Neuronal stem cell (in vitro differentiated cells): ENCODE data around the gene ZBTB7C.

Source experiments
- DNase-seq: peaks from one replicate; pipeline ENCODE4 v3.0.0-alpha.2; 2013; ENCODE audit warnings: low spot score
- H2AFZ ChIP-seq: one replicate; pipeline ENCODE4 v1.6.1; 2013; ENCODE audit warnings: mild to moderate bottlenecking, low read length, inconsistent platforms
- H2AK5ac ChIP-seq: 2 replicates; pipeline ENCODE4 v1.6.1; 2013; ENCODE audit warnings: low read depth, mild to moderate bottlenecking, inconsistent platforms, low read length, moderate library complexity, mixed read lengths
- H2BK120ac ChIP-seq: 2 replicates; pipeline ENCODE4 v1.6.1; 2013; ENCODE audit warnings: low read depth, mild to moderate bottlenecking, inconsistent platforms, low read length, moderate library complexity, mixed read lengths
- H2BK12ac ChIP-seq: one replicate; pipeline ENCODE4 v1.6.1; 2013; ENCODE audit warnings: low read length, inconsistent platforms
- H2BK15ac ChIP-seq: 2 replicates; pipeline ENCODE4 v1.6.1; 2013; ENCODE audit warnings: mild to moderate bottlenecking, low read length, inconsistent platforms, mixed read lengths
- H2BK5ac ChIP-seq: one replicate; pipeline ENCODE4 v1.6.1; 2013; ENCODE audit warnings: inconsistent platforms, mild to moderate bottlenecking, low read length, moderate library complexity
- H3K14ac ChIP-seq: one replicate; pipeline ENCODE4 v1.6.1; 2013; ENCODE audit warnings: low read length, inconsistent platforms
- H3K18ac ChIP-seq: 2 replicates; pipeline ENCODE4 v1.6.1; 2013; ENCODE audit warnings: low read length, inconsistent platforms
- H3K23ac ChIP-seq: 2 replicates; pipeline ENCODE4 v1.6.1; 2013; ENCODE audit warnings: low read depth, mild to moderate bottlenecking, mixed read lengths, low read length, inconsistent platforms; ENCODE audit not compliant: poor library complexity
- H3K27ac ChIP-seq: replicated peaks from 3 replicates; pipeline ENCODE4 v1.5.1; 2013; ENCODE audit warnings: low read length, inconsistent platforms
- H3K27me3 ChIP-seq, 3 experiments: 2 replicates each; pipeline ENCODE4 v1.6.1; 2013; ENCODE audit warnings: low read length in 3 of 3, mild to moderate bottlenecking in 2 of 3, inconsistent platforms in 1 of 3, low read depth in 1 of 3, mixed read lengths in 1 of 3, moderate library complexity in 1 of 3; ENCODE audit not compliant: control insufficient read depth in 3 of 3, insufficient read depth in 3 of 3
- H3K36me3 ChIP-seq, 2 donors: replicated peaks in 1 of 2; 2 replicates each; pipeline ENCODE4 v1.6.1; 2013; ENCODE audit warnings: low read length in 2 of 2; ENCODE audit not compliant: control insufficient read depth in 2 of 2, insufficient read depth in 2 of 2
- H3K4ac ChIP-seq: 2 replicates; pipeline ENCODE4 v1.6.1; 2013; ENCODE audit warnings: inconsistent platforms, mild to moderate bottlenecking, low read length, moderate library complexity
- H3K4me1 ChIP-seq, 2 donors: 1 replicate in 1 of 2; 2 replicates in 1 of 2; pipeline ENCODE4 v1.6.1; 2013; ENCODE audit warnings: low read length in 2 of 2, low read depth in 1 of 2; ENCODE audit not compliant: control insufficient read depth in 2 of 2, insufficient read depth in 1 of 2
- H3K4me2 ChIP-seq: one replicate; pipeline ENCODE4 v1.6.1; 2013; ENCODE audit warnings: mild to moderate bottlenecking, low read length, inconsistent platforms; ENCODE audit not compliant: insufficient read depth, poor library complexity, severe bottlenecking
- H3K4me3 ChIP-seq, 2 donors: 2 replicates each; pipeline ENCODE4 v1.5.1; 2013; ENCODE audit warnings: low read length in 2 of 2, mild to moderate bottlenecking in 2 of 2, inconsistent platforms in 1 of 2, moderate library complexity in 1 of 2
- H3K79me1 ChIP-seq: one replicate; pipeline ENCODE4 v1.6.1; 2013; ENCODE audit warnings: low read depth, mild to moderate bottlenecking, inconsistent platforms, low read length, moderate library complexity
- H3K9ac ChIP-seq: one replicate; pipeline ENCODE4 v1.6.1; 2013; ENCODE audit warnings: mild to moderate bottlenecking, low read depth, low read length, inconsistent platforms; ENCODE audit not compliant: poor library complexity
- H3K9me3 ChIP-seq, 2 donors: replicated peaks in 1 of 2; 2 replicates each; pipeline versions ENCODE3 to v1.6.1; 2013; ENCODE audit warnings: low read length in 2 of 2, mild to moderate bottlenecking in 2 of 2, inconsistent platforms in 1 of 2, low read depth in 1 of 2, mixed read lengths in 1 of 2, moderate library complexity in 1 of 2; ENCODE audit not compliant: control insufficient read depth in 2 of 2, insufficient read depth in 1 of 2
- H4K8ac ChIP-seq: one replicate; pipeline ENCODE4 v1.6.1; 2013; ENCODE audit warnings: low read depth, mild to moderate bottlenecking, inconsistent platforms, low read length, moderate library complexity
- H4K91ac ChIP-seq: one replicate; pipeline ENCODE4 v1.6.1; 2013; ENCODE audit warnings: low read length, low read depth, mild to moderate bottlenecking, inconsistent platforms; ENCODE audit not compliant: poor library complexity
- WGBS, 2 donors: extraction: QIAGEN DNeasy Blood & Tissue Kit; methylation state at CpG; one replicate each; pipeline ENCODE4 v1.1.7; 2013; ENCODE audit warnings: missing lambda C conversion rate in 2 of 2, mixed read lengths in 1 of 2; ENCODE audit not compliant: insufficient read length in 2 of 2, insufficient replicate concordance in 1 of 2; ENCODE audit errors: extremely low coverage in 2 of 2; 5-methylcytosine and 5-hydroxymethylcytosine counted together

ZBTB7C gene

GRCh38 chr18:48075707-48076093 lies 333.5 kb downstream of the ZBTB7C start:
- no peak overlapping the region for H2BK5ac ChIP-seq
- H4K8ac ChIP-seq: no peak overlapping the region
- H3K4me1 ChIP-seq: peaks cover 0 to 5% of the 10 kb centered on the region in 2 donors
- no peak overlapping the region for H3K18ac ChIP-seq
- no peak overlapping the region for H2AFZ ChIP-seq
- no peak overlapping the region for H3K14ac ChIP-seq
- H2BK15ac ChIP-seq: no peak overlapping the region
- H2AK5ac ChIP-seq: no peak overlapping the region
- H3K9me3 ChIP-seq: no peaks in the 10 kb centered on the region
- no peak overlapping the region for H3K4ac ChIP-seq
- no peak overlapping the region for H3K23ac ChIP-seq
- peaks cover 0 to 11% (median 0%) of the 10 kb centered on the region in 3 experiments for H3K27me3 ChIP-seq
- H3K27ac ChIP-seq: no peak overlapping the region
- DNase-seq: no peak
- no peak overlapping the region for H3K9ac ChIP-seq
- no peaks in the 10 kb centered on the region for H3K36me3 ChIP-seq
- H3K4me3 ChIP-seq: no peak overlapping the region
- H2BK120ac ChIP-seq: no peak overlapping the region
- no peaks in the 10 kb centered on the region for H3K79me1 ChIP-seq
- no peak overlapping the region for H3K4me2 ChIP-seq
- H4K91ac ChIP-seq: no peak overlapping the region
- H2BK12ac ChIP-seq: no peak overlapping the region
- no CpG with 5 or more reads among the region's 10 CpGs for WGBS, 2 donors

- H3K27me3 ChIP-seq: peaks cover 0 to 11% (median 0%) of the 10 kb centered on the region in 3 experiments
- H3K79me1 ChIP-seq: no peaks in the 10 kb centered on the region
- no peak overlapping the region for H3K4ac ChIP-seq
- no peak overlapping the region for H2BK120ac ChIP-seq
- no peak overlapping the region for H4K8ac ChIP-seq
- WGBS, 2 donors: no CpG with 5 or more reads among the region's 7 CpGs
- H2BK15ac ChIP-seq: no peak overlapping the region
- H3K9me3 ChIP-seq: no peaks in the 10 kb centered on the region
- H3K18ac ChIP-seq: no peak overlapping the region
- no peak overlapping the region for H4K91ac ChIP-seq
- no peak overlapping the region for H2BK5ac ChIP-seq
- no peak overlapping the region for H3K4me2 ChIP-seq
- H3K4me1 ChIP-seq: peaks cover 0 to 5% of the 10 kb centered on the region in 2 donors
- no peak overlapping the region for H3K23ac ChIP-seq
- H3K36me3 ChIP-seq: no peaks in the 10 kb centered on the region
- H3K4me3 ChIP-seq: no peak overlapping the region
- H2AFZ ChIP-seq: no peak overlapping the region
- H3K27ac ChIP-seq: no peak overlapping the region
- no peak overlapping the region for H2AK5ac ChIP-seq
- no peak overlapping the region for H3K14ac ChIP-seq
- no peak for DNase-seq
- H3K9ac ChIP-seq: no peak overlapping the region
- no peak overlapping the region for H2BK12ac ChIP-seq
Measured at GRCh38 chr18:48074929-48075706, 334.1 kb downstream of the ZBTB7C start.

- Histone ChIP-seq H3K9ac (peak overlapping the region; percentile 2), H3K4me1 (peaks cover 0 to 3% of the 10 kb centered on the region in 2 donors), H2BK120ac (no peak overlapping the region), H4K8ac (no peak overlapping the region), H2BK5ac (no peak overlapping the region), H3K4me3 (no peak overlapping the region), H3K9me3 (no peaks in the 10 kb centered on the region), H4K91ac (no peak overlapping the region), H3K4ac (no peak overlapping the region), H3K27ac (no peak overlapping the region), H3K79me1 (no peaks in the 10 kb centered on the region), H3K23ac (no peak overlapping the region), H3K14ac (no peak overlapping the region), H2BK12ac (no peak overlapping the region), H2BK15ac (no peak overlapping the region), H3K4me2 (no peak overlapping the region), H3K27me3 (peaks cover 0 to 11% (median 0%) of the 10 kb centered on the region in 3 experiments), H2AK5ac (peak overlapping the region; percentile 11), H3K36me3 (no peaks in the 10 kb centered on the region), H3K18ac (peak overlapping the region; percentile 67), H2AFZ (no peak overlapping the region)
- no CpG with 5 or more reads among the region's 15 CpGs for WGBS, 2 donors
- no peak for DNase-seq
Measured at GRCh38 chr18:48073211-48073930, 335.8 kb downstream of the ZBTB7C start.
